SK-N-SH treated with all-trans-retinoic acid at 6 μM for 48 hours (cell line): ENCODE results near the gene STARD5.

Experiments used
- ATAC-seq: fragments of 200-7000 bp; cut with Tn5 transposase; 3 replicates; pipeline ENCODE4 v1.9.1; 2020; ENCODE audit warnings: mild to moderate bottlenecking, moderate library complexity
- ARNTL ChIP-seq: fragments of 450-650 bp; formaldehyde crosslinking; IDR thresholded peaks from 2 replicates; pipeline ENCODE4 v1.5.0; 2020; ENCODE audit warnings: low read depth, mild to moderate bottlenecking, moderate library complexity, borderline replicate concordance
- BACH2 ChIP-seq: fragments of 250-450 bp; sonication (Bioruptor Pico); IDR thresholded peaks from 2 replicates; pipeline ENCODE4 v1.9.0; 2021; ENCODE audit warnings: mild to moderate bottlenecking, borderline replicate concordance
- CSDC2 ChIP-seq: fragments of 250-450 bp; sonication (Bioruptor Pico); IDR thresholded peaks from 2 replicates; pipeline ENCODE4 v1.5.0; 2020; ENCODE audit warnings: mild to moderate bottlenecking, moderate library complexity
- GLIS3 ChIP-seq: fragments of 250-450 bp; sonication (Bioruptor Pico); IDR thresholded peaks from 2 replicates; pipeline ENCODE4 v1.5.0; 2020; ENCODE audit warnings: mild to moderate bottlenecking, moderate library complexity
- PPARA ChIP-seq: fragments of 250-450 bp; sonication (Bioruptor Pico); IDR thresholded peaks from 2 replicates; pipeline ENCODE4 v1.5.0; 2020; ENCODE audit warnings: mild to moderate bottlenecking, borderline replicate concordance
- RARB ChIP-seq: fragments of 250-450 bp; sonication (Bioruptor Pico); IDR thresholded peaks from 2 replicates; pipeline ENCODE4 v1.8.0; 2021; ENCODE audit warnings: mild to moderate bottlenecking, moderate library complexity
- SNAI2 ChIP-seq: fragments of 250-450 bp; sonication (Bioruptor Pico); IDR thresholded peaks from 2 replicates; pipeline ENCODE4 v1.5.0; 2020; ENCODE audit warnings: mild to moderate bottlenecking, moderate library complexity
- TCF4 ChIP-seq: fragments of 250-450 bp; sonication (Bioruptor Pico); IDR thresholded peaks from 2 replicates; pipeline ENCODE4 v1.8.0; 2021; ENCODE audit warnings: mild to moderate bottlenecking, moderate library complexity, borderline replicate concordance
- TOX ChIP-seq: fragments of 250-450 bp; sonication (Bioruptor Pico); IDR thresholded peaks from 2 replicates; pipeline ENCODE4 v1.8.0; 2021; ENCODE audit warnings: mild to moderate bottlenecking, moderate library complexity, borderline replicate concordance
- ZC3H10 ChIP-seq: fragments of 250-450 bp; sonication (Bioruptor Pico); IDR thresholded peaks from 2 replicates; pipeline ENCODE4 v1.5.1; 2021; ENCODE audit warnings: mild to moderate bottlenecking, moderate library complexity
- ZFP3 ChIP-seq: fragments of 250-450 bp; sonication (Bioruptor Pico); IDR thresholded peaks from 2 replicates; pipeline ENCODE4 v1.5.0; 2020; ENCODE audit warnings: mild to moderate bottlenecking, moderate library complexity
- ZFP30 ChIP-seq: fragments of 450-650 bp; formaldehyde crosslinking; IDR thresholded peaks from 2 replicates; pipeline ENCODE4 v1.5.0; 2022; ENCODE audit warnings: mild to moderate bottlenecking, moderate library complexity
- ZNF565 ChIP-seq: fragments of 450-650 bp; formaldehyde crosslinking; conservative IDR thresholded peaks from 2 replicates; pipeline ENCODE4 v1.5.0; 2020; ENCODE audit warnings: low read depth, mild to moderate bottlenecking, moderate library complexity
- ZNF70 ChIP-seq: fragments of 450-650 bp; formaldehyde crosslinking; IDR thresholded peaks from 2 replicates; pipeline ENCODE4 v1.5.0; 2020; ENCODE audit warnings: mild to moderate bottlenecking, moderate library complexity
- ZNF8 ChIP-seq: fragments of 450-650 bp; formaldehyde crosslinking; IDR thresholded peaks from 2 replicates; pipeline ENCODE4 v1.5.0; 2020; ENCODE audit warnings: mild to moderate bottlenecking, moderate library complexity
- TF ChIP-seq, protein P1 (sequence below): fragments of 250-450 bp; sonication (Bioruptor Pico); IDR thresholded peaks from 2 replicates; pipeline ENCODE4 v1.5.1; 2021; ENCODE audit warnings: mild to moderate bottlenecking, moderate library complexity
- TF ChIP-seq, protein P2 (sequence below): fragments of 250-450 bp; sonication (Bioruptor Pico); IDR thresholded peaks from 2 replicates; pipeline ENCODE4 v1.5.1; 2020; ENCODE audit warnings: low read depth, mild to moderate bottlenecking, moderate library complexity
- TF ChIP-seq, protein P3 (sequence below): fragments of 250-450 bp; sonication (Bioruptor Pico); IDR thresholded peaks from 2 replicates; pipeline ENCODE4 v1.8.0; 2021; ENCODE audit warnings: low read depth, mild to moderate bottlenecking, moderate library complexity, borderline replicate concordance
- TF ChIP-seq, protein P4 (sequence below): fragments of 250-450 bp; sonication (Bioruptor Pico); IDR thresholded peaks from 2 replicates; pipeline ENCODE4 v1.5.0; 2020; ENCODE audit warnings: mild to moderate bottlenecking, moderate library complexity
- TF ChIP-seq, protein P5 (sequence below): fragments of 250-450 bp; sonication (Bioruptor Pico); IDR thresholded peaks from 2 replicates; pipeline ENCODE4 v1.8.0; 2020; ENCODE audit warnings: mild to moderate bottlenecking, moderate library complexity, borderline replicate concordance

Gene STARD5

DNA sequence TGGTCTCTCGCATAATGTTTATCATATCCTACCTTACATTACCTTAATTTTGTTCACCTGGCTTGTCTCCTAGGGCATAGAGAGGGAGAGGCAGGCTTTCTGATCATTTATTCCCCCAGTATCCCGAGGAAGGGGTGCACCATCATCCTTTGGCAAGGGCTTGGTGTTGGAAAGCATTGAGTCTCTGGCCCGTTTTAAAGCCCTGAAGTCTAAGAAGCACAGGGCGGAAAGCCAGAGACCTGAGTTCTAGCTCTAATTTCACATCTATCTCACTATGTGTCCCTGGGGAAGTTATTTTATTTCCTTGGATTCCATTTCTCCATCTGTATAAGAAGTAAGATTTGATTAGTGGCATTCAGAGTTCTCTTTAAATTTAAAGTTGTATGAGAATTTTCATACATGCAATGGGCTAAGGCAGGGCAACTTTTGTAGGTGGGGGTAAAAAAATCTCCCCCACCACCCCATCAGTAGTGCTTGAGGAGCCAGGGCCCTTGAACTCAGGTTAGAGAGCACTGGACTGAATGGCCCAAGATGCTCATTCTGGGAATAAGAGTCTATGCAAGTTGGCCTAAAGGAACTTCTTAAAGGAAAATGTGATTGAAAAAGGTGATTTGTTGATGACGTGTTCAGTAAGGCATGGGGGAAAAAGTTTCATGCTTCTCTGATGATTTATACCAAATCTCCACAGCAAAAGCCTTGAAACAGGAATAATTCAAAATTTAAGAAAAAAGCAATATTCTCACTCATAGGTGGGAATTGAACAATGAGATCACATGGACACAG lies 40.0 kb upstream of the STARD5 start:
- no peak for TF ChIP-seq ZFP3 (CRISPR knock-in tag)
- TF ChIP-seq, protein P1, sequence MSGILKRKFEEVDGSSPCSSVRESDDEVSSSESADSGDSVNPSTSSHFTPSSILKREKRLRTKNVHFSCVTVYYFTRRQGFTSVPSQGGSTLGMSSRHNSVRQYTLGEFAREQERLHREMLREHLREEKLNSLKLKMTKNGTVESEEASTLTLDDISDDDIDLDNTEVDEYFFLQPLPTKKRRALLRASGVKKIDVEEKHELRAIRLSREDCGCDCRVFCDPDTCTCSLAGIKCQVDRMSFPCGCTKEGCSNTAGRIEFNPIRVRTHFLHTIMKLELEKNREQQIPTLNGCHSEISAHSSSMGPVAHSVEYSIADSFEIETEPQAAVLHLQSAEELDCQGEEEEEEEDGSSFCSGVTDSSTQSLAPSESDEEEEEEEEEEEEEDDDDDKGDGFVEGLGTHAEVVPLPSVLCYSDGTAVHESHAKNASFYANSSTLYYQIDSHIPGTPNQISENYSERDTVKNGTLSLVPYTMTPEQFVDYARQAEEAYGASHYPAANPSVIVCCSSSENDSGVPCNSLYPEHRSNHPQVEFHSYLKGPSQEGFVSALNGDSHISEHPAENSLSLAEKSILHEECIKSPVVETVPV (CRISPR knock-in tag): no peak
- TF ChIP-seq, protein P2, sequence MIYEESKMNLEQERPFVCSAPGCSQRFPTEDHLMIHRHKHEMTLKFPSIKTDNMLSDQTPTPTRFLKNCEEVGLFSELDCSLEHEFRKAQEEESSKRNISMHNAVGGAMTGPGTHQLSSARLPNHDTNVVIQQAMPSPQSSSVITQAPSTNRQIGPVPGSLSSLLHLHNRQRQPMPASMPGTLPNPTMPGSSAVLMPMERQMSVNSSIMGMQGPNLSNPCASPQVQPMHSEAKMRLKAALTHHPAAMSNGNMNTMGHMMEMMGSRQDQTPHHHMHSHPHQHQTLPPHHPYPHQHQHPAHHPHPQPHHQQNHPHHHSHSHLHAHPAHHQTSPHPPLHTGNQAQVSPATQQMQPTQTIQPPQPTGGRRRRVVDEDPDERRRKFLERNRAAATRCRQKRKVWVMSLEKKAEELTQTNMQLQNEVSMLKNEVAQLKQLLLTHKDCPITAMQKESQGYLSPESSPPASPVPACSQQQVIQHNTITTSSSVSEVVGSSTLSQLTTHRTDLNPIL: no peak
- TF ChIP-seq SNAI2 (CRISPR knock-in tag): no peak
- no peak for TF ChIP-seq BACH2 (CRISPR knock-in tag)
- no peak for TF ChIP-seq ZNF70 (CRISPR knock-in tag)
- TF ChIP-seq, all 23 proteins: peak for 0
- no peak for ATAC-seq

DNA sequence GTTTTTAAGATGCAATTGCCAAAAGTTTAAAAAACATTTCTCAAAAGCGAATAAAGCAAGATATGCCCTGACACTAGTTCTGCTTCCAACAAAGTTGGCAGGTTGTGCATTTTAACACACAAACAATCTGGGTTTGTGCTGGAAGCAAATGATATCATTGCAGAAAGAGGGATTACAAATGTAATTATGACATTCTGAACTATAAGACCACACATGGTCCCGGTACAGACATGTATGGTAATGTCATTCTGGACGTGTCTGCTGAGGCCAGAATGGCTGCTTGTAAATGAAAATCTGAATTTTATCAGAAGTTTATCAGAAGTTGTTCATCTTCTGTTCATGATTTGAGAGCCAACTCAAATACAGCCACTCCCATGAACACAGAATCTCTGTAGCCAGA lies 39.3 kb upstream of the STARD5 start:
- no peak for ATAC-seq
- no peak for TF ChIP-seq SNAI2 (CRISPR knock-in tag)
- TF ChIP-seq, protein P3, sequence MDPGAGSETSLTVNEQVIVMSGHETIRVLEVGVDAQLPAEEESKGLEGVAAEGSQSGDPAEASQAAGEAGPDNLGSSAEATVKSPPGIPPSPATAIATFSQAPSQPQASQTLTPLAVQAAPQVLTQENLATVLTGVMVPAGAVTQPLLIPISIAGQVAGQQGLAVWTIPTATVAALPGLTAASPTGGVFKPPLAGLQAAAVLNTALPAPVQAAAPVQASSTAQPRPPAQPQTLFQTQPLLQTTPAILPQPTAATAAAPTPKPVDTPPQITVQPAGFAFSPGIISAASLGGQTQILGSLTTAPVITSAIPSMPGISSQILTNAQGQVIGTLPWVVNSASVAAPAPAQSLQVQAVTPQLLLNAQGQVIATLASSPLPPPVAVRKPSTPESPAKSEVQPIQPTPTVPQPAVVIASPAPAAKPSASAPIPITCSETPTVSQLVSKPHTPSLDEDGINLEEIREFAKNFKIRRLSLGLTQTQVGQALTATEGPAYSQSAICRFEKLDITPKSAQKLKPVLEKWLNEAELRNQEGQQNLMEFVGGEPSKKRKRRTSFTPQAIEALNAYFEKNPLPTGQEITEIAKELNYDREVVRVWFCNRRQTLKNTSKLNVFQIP (CRISPR knock-in tag): no peak
- TF ChIP-seq ZNF565: no peak
- TF ChIP-seq ZFP3 (CRISPR knock-in tag): no peak
- TF ChIP-seq ZNF8 (CRISPR knock-in tag): no peak
- TF ChIP-seq PPARA (CRISPR knock-in tag): no peak
- TF ChIP-seq TOX (CRISPR knock-in tag): no peak
- no peak for TF ChIP-seq ZFP30 (CRISPR knock-in tag)
- no peak for TF ChIP-seq ARNTL
- TF ChIP-seq, protein P4, sequence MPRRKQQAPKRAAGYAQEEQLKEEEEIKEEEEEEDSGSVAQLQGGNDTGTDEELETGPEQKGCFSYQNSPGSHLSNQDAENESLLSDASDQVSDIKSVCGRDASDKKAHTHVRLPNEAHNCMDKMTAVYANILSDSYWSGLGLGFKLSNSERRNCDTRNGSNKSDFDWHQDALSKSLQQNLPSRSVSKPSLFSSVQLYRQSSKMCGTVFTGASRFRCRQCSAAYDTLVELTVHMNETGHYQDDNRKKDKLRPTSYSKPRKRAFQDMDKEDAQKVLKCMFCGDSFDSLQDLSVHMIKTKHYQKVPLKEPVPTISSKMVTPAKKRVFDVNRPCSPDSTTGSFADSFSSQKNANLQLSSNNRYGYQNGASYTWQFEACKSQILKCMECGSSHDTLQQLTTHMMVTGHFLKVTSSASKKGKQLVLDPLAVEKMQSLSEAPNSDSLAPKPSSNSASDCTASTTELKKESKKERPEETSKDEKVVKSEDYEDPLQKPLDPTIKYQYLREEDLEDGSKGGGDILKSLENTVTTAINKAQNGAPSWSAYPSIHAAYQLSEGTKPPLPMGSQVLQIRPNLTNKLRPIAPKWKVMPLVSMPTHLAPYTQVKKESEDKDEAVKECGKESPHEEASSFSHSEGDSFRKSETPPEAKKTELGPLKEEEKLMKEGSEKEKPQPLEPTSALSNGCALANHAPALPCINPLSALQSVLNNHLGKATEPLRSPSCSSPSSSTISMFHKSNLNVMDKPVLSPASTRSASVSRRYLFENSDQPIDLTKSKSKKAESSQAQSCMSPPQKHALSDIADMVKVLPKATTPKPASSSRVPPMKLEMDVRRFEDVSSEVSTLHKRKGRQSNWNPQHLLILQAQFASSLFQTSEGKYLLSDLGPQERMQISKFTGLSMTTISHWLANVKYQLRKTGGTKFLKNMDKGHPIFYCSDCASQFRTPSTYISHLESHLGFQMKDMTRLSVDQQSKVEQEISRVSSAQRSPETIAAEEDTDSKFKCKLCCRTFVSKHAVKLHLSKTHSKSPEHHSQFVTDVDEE: no peak
- no peak for TF ChIP-seq BACH2 (CRISPR knock-in tag)
- TF ChIP-seq, protein P1 (CRISPR knock-in tag): no peak
- no peak for TF ChIP-seq RARB
- TF ChIP-seq TCF4 (CRISPR knock-in tag): no peak
- no peak for TF ChIP-seq GLIS3
- TF ChIP-seq, protein P5, sequence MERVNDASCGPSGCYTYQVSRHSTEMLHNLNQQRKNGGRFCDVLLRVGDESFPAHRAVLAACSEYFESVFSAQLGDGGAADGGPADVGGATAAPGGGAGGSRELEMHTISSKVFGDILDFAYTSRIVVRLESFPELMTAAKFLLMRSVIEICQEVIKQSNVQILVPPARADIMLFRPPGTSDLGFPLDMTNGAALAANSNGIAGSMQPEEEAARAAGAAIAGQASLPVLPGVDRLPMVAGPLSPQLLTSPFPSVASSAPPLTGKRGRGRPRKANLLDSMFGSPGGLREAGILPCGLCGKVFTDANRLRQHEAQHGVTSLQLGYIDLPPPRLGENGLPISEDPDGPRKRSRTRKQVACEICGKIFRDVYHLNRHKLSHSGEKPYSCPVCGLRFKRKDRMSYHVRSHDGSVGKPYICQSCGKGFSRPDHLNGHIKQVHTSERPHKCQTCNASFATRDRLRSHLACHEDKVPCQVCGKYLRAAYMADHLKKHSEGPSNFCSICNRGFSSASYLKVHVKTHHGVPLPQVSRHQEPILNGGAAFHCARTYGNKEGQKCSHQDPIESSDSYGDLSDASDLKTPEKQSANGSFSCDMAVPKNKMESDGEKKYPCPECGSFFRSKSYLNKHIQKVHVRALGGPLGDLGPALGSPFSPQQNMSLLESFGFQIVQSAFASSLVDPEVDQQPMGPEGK (CRISPR knock-in tag): no peak
- no peak for TF ChIP-seq ZC3H10
- TF ChIP-seq ZNF70 (CRISPR knock-in tag): no peak
- TF ChIP-seq CSDC2 (CRISPR knock-in tag): no peak
- TF ChIP-seq, protein P2: no peak
